CD4-positive, alpha-beta T cell treated with Interleukin-15 for 4 hours (primary cell): ENCODE measurements around the gene FTH1.
"Not testable (repeated sequence)": the region's sequence is repeated elsewhere in the genome, so short reads cannot be mapped to it uniquely, and the experiment has no call there.

Experiments used
- DNase-seq: peaks from one replicate; pipeline ENCODE4 v3.0.0-alpha.2; 2020; ENCODE audit warnings: low spot score

Gene FTH1

DNA sequence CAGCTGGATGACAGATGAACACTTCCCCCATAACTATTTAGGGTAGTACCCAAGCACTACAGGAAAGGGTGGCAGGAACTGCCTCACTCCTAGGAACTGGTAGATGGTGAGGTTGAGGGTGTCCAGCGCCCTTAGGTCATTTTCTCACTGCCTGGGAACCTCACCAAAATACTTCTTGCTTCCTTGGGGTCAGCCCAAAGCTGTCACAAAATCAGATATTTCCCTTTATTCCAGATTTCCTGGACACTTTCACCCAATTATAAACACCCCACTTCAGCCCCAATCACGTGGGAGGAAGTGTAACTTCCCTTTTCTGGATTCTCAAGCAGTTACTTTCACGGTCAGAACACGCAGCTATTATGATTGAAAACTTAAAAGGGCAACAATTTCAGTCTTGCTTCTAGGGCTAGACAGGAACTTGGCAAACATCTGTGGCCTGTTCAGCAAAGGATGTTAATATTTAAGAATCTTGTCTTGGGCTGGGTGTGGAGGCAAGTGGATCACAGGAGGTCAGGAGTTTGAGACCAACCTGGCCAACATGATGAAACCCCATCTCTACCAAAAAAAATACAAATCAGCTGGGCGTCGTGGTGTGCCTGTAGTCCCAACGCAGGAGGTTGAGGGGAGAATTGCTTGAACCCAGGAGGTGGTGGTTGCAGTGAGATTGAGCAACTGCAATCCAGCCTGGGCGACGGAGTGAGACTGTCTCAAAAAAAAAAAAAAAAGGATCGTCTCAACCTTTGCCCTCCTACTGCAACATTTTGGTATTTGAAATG is 4.0 kb downstream of the FTH1 start:
- DNase-seq, result peak; percentile 15

- DNase-seq, result no peak
Observed at GRCh38 chr11:61963016-61963281, 4.5 kb downstream of the FTH1 start.

DNA sequence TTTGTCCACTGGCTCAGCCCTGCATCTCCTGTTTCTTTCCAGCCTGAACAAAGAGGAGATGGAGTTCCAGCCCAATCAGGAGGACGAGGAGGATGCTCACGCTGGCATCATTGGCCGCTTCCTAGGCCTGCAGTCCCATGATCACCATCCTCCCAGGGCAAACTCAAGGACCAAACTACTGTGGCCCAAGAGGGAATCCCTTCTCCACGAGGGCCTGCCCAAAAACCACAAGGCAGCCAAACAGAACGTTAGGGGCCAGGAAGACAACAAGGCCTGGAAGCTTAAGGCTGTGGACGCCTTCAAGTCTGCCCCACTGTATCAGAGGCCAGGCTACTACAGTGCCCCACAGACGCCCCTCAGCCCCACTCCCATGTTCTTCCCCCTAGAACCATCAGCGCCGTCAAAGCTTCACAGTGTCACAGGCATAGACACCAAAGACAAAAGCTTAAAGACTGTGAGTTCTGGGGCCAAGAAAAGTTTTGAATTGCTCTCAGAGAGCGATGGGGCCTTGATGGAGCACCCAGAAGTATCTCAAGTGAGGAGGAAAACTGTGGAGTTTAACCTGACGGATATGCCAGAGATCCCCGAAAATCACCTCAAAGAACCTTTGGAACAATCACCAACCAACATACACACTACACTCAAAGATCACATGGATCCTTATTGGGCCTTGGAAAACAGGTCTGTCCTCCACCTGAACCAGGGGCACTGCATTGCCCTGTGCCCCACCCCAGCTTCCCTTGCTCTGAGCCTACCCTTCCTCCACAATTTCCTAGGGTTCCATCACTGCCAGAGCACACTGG is 5.0 kb downstream of the FTH1 start:
- no peak for DNase-seq

DNA sequence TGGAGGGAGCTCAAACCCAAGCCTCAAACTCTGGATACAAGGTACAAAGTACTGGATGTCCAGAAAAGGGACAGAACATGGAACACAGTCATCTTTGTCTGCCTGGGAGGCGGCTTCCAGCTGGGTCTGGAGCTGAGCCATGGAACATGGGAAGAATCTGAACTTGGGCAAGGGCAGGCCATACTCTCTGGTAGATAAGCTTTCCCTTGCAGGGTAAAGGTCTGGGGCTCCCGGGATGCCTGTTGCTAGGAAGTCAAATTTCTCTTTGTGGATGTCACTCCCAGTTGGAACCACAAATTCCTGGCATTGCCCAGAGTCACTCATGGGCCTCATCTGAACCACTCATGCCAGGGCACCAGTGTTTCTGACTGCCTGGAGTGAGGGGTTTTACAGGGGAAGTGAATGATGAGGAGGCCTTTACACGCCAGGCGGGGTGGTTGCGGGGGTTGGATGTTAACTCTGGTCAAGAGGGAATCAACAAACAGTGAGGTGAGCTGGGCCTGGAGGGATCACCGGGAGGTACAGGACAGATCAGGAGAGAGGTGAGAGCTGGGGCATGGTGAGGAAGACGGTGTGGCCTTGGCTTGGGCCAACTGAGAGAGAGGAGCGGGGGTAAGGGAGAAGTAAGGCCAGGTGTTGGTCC is 5.7 kb downstream of the FTH1 start:
- DNase-seq, result no peak

DNA sequence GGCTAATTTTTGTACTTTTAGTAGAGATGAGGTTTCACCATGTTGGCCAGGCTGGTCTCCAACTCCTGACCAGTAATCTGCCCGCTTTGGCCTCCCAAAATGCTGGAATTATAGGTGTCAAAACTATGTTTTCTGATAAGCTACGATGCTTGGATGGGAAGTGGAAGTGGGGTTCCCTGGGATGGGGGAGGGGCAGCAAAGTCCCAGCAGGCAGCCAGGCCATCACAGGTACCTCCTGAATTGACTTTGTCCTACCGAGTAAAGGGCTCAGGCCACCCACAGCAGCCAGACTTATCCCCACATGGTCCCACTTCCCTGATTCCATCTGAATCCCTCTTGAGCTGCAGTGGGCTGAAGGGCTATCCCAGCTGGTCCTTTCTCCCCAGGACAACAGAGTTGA is 6.9 kb downstream of the FTH1 start:
- DNase-seq, result no peak

DNA sequence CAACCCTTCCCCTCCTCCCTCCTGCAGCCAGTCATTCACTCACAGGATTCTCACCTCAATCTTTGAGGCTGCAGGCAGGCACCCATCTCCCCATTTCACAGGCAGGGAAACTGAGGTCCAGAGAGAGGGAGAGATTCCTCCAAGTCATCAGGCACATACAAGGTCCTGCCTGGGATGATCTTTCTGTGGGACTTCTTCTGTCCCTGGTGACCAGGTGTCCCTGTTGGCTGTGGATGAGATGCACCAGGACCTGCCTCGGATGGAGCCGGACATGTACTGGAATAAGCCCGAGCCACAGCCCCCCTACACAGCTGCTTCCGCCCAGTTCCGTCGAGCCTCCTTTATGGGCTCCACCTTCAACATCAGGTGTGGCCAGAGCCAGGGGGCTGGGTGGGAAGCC is 7.8 kb downstream of the FTH1 start:
- no peak for DNase-seq

DNA sequence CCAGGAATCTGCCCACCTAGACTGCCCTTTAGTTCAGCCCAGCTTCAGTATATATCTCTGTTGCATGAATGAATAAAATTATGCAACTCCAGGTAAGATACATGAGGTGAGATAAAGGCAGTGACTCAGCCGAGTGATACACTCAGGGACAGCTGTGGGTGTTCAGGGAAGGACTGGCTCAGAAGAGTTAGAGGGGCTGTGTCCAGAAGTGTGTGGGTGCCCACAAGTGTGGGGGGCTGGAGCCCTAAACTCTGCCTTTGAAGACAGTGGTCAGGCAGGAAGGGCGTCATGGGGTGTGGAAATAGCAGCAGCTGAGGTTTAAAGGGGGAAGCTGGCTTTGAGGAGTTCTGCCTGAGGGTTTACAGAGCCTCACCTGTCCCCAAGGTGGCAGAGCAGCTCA is 8.3 kb downstream of the FTH1 start:
- no peak for DNase-seq

DNA sequence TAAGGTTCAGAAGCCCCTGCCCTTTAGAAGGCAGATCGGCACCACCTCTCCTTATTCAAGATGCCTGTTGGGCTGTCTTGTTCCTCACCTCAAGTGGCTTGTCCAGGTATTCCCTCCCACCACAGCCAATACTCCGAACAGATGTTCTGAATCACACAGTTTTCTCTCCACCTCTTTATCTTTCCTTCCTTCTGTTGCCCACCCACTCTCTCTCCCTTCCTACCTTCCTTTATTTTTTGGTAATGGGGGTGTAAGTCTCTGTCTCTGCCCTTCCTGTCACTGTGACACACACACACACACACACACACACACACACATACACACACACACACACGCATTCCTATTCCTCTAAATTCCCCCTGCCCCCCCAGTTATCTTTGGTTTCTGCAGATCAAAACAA is 8.8 kb downstream of the FTH1 start:
- DNase-seq, result no peak

DNA sequence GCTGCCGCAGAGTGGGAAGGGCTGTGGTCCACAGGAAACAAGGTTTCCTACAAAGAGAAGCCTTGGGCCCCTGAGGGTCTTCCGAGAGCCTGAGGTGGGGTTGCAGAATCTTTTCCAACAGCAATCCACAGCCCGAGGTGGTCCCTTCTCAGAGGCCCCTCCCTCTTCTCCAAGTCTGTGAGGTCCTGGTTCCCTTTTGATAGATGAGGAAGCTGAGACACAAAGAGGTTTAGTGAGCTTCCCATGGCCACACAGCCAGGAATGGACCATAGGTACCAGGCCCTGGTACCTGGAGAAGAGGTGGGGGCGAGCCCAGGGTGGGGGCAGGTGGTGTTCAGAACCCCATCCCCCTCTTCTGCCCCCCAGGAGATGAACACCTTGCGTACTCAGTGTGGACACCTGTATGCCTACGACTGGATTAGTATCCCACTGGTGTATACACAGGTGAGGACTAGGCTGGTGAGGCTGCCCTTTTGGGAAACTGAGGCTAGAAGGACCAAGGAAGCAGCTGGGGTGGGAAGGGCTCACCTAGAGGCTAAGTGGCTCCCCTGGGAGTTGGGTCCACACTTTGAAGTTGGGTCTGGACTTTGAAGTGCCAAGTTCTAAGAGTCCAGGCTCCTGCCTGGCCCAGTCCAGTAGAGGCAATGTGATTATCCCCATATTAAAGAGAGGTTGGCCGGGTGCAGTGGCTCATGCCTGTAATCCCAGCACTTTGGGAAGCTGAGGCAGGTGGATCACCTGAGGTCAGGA is 10.2 kb downstream of the FTH1 start:
- DNase-seq, result no peak

- DNase-seq, result no peak
Observed at GRCh38 chr11:61956191-61957020, 11.0 kb downstream of the FTH1 start.

DNA sequence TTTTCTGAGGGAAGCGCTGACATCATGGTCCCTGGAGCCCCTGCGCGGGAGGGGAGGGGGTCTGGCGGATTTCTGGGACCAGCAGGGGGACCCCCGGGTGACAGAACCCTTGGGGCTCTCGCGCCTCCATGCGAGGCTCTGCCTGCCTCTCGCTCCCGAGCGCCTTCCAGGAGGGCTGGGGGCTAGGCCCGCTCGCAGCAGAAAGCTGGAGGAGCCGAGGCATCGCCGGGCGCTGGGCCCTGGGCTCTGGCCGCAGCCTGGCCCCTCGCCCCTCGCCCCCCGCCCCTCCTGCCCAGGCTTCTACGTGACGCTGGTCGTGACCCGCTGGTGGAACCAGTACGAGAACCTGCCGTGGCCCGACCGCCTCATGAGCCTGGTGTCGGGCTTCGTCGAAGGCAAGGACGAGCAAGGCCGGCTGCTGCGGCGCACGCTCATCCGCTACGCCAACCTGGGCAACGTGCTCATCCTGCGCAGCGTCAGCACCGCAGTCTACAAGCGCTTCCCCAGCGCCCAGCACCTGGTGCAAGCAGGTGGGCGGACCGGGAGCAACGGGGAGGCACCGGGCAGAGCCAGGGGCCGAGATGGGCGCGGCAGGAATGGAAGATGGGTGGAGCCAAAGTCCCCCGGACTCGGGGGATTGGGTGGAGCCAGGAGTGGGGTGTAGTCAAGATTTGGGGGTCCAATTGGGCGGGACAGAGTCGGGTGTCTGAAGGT is 11.9 kb downstream of the FTH1 start:
- DNase-seq, result no peak

DNA sequence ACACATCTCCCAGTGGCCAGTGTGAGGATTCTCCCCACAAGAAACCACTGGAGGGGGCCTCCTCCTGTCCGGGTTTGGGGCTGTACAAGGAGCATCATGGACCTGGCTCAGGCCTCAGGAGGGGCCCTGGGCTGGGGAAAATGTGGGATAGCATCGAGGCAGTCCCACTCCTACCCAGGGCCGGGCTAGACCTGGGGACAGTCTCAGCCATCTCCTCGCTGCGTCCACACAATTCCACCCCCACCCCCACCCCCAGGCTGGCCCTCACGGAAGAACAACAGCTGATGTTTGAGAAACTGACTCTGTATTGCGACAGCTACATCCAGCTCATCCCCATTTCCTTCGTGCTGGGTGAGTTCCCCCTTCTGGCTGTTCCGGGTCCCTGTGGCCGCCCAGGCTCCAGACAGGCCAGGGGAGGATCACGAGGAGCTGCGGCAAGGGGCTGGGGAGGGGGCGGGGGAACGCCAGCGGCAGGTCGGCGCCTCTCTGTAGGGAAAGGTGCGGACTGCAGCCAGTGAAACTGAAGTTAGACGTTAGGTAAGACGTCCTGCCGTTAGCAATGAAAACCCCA is 12.5 kb downstream of the FTH1 start:
- DNase-seq, result no peak

- no peak for DNase-seq
Observed at GRCh38 chr11:61954106-61954850, 13.2 kb downstream of the FTH1 start.

DNA sequence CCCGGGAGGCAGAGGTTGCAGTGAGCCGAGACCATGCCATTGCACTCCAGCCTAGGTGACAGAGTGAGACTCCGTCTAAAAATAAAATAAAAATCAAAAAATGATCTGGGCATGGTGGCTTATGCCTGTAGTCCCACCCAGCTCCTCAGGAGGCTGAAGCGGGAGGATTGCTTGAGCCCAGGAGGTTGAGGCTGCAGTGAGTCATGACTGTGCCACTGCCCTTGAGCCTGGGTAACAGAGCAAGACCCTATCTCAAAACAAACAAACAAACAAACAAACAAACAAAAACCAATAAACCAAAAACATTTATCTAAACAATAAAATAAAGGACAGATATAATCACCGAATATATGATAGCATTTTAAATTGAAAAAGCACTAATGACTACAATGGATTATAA is 13.8 kb downstream of the FTH1 start:
- not testable (repeated sequence) for DNase-seq

- no peak for DNase-seq
Observed at GRCh38 chr11:61952882-61953281, 14.6 kb downstream of the FTH1 start.

- DNase-seq, result no peak
Observed at GRCh38 chr11:61951484-61952135, 15.8 kb downstream of the FTH1 start.

- DNase-seq, result no peak
Observed at GRCh38 chr11:61950035-61950547, 17.3 kb downstream of the FTH1 start, which contains the start of gene BEST1. Gene BEST1, plus strand, starts transcription at chr11:61950351. Its CDS starts 1,456 bp downstream, at chr11:61951807.

GRCh38 chr11:61949169-61950034 is 18.0 kb downstream of the FTH1 start:
- DNase-seq, result peak; percentile 17
